ENCODE data around the gene TMPRSS13. TPM values are rescaled to one million over a fixed set of nuclear protein-coding genes. Genes with fewer than 3 reads are reported as not detected.

Gene TMPRSS13
- total RNA-seq, 2 experiments from 2014 or later: 0.99 to 1.4 TPM

DNA sequence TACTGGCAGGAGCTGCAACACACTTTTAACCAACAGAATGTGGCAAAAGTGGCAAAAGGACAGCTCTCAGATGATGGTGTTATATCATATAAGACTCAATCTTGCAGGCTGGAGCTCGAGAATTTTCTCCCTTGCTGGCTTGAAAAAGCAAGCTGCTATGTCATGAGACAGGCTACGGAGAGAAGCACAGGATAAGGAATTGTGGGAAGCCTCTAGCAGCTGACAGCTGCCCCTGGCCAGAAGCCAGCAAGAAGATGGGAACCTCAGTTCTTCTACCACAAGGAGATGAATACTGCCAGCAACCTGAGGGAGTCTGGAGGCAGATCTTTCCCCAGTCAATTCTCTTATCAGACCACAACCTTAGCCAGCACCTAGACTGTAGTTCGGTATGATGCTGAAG is 77.3 kb downstream of the TMPRSS13 start:
- Histone ChIP-seq H3K27me3 (ENCODE audit: control insufficient read depth in 1 of 2, insufficient read depth in 2 of 2, low read length in 2 of 2) (no peaks in the 10 kb centered on the region), H3K27ac (ENCODE audit: low read depth in 1 of 2, low read length in 2 of 2) (no peak overlapping the region), H3K36me3 (ENCODE audit: insufficient read depth, low read length) (no peaks in the 10 kb centered on the region), H3K9me3 (ENCODE audit: control insufficient read depth in 1 of 2, insufficient read depth in 1 of 2, low read length in 2 of 2) (no peaks in the 10 kb centered on the region), H3K4me1 (ENCODE audit: insufficient read depth, low read length) (peaks cover 6% of the 10 kb centered on the region), H3K4me3 (ENCODE audit: low read length) (no peak overlapping the region)
- ATAC-seq (ENCODE audit: poor library complexity) (no peak), DNase-seq (no peak)
- ChIA-PET CTCF (interaction anchor here (1.0 kb wide), 1 partner anchor 95 kb away, joined by 3 read pairs; no protein-coding TSS in a partner anchor), POLR2A (no interaction called here)
- Mint-ChIP-seq H3K36me3 (ENCODE audit: low read depth) (no peaks in the 10 kb centered on the region), H3K4me1 (ENCODE audit: low read depth) (no peaks in the 10 kb centered on the region), H3K27me3 (peaks cover 9% of the 10 kb centered on the region), H3K27ac (no peak overlapping the region), H3K9me3 (peaks cover 3% of the 10 kb centered on the region), H3K4me3 (no peak overlapping the region)
- TF ChIP-seq CTCF (IDR thresholded peaks at IDR 0.05): no peak
- intact Hi-C loops (cut with DNase I, micrococcal nuclease): no loop called here

- Histone ChIP-seq H3K4me1 (ENCODE audit: insufficient read depth, low read length) (peaks cover 6% of the 10 kb centered on the region), H3K4me3 (ENCODE audit: low read length) (no peak overlapping the region), H3K9me3 (ENCODE audit: control insufficient read depth in 1 of 2, insufficient read depth in 1 of 2, low read length in 2 of 2) (no peaks in the 10 kb centered on the region), H3K27me3 (ENCODE audit: control insufficient read depth in 1 of 2, insufficient read depth in 2 of 2, low read length in 2 of 2) (no peaks in the 10 kb centered on the region), H3K36me3 (ENCODE audit: insufficient read depth, low read length) (no peaks in the 10 kb centered on the region), H3K27ac (ENCODE audit: low read depth in 1 of 2, low read length in 2 of 2) (no peak overlapping the region)
- ChIA-PET POLR2A (no interaction called here), CTCF (interaction anchor here (1.0 to 1.4 kb wide), 2 partner anchors 96 to 202 kb away, joined by 3 to 4 read pairs; no protein-coding TSS in a partner anchor)
- Mint-ChIP-seq H3K4me1 (ENCODE audit: low read depth) (no peaks in the 10 kb centered on the region), H3K9me3 (peaks cover 3% of the 10 kb centered on the region), H3K27ac (no peak overlapping the region), H3K36me3 (ENCODE audit: low read depth) (no peaks in the 10 kb centered on the region), H3K4me3 (no peak overlapping the region), H3K27me3 (peaks cover 7% of the 10 kb centered on the region)
- intact Hi-C loops (cut with DNase I, micrococcal nuclease): no loop called here
- DNase-seq: no peak
- ATAC-seq (ENCODE audit: poor library complexity): no peak
- no peak for TF ChIP-seq CTCF (IDR thresholded peaks at IDR 0.05)
Observed at GRCh38 chr11:117851106-117851505, 78.1 kb downstream of the TMPRSS13 start.

Other genes with a start within 250 kb of the TMPRSS13 start
- under 1 TPM; 0.22 to 0.61 TPM for gene DSCAML1, start 132.2 kb downstream of the TMPRSS13 start, total RNA-seq
- gene FXYD2, start 104.7 kb downstream of the TMPRSS13 start, total RNA-seq: 1 to 10 TPM; 1.7 to 2.1 TPM
- gene FXYD6, start 52.7 kb downstream of the TMPRSS13 start, total RNA-seq: not detected
- 100 to 1,000 TPM; 193 to 203 TPM for gene IL10RA, start 57.0 kb upstream of the TMPRSS13 start, total RNA-seq
- gene TMPRSS4, start 147.7 kb upstream of the TMPRSS13 start, total RNA-seq: not detected
- gene SMIM35, start 157.6 kb upstream of the TMPRSS13 start, total RNA-seq: under 1 TPM; 0.06 to 0.08 TPM
- gene SCN4B, start 223.4 kb upstream of the TMPRSS13 start, total RNA-seq: not detected
- gene SCN2B, start 247.2 kb upstream of the TMPRSS13 start, total RNA-seq: not detected